Measurements from ENCODE around the gene PEAR1. TPM values are rescaled to one million over a fixed set of nuclear protein-coding genes. Genes with fewer than 3 reads are reported as not detected.

PEAR1 gene
- total RNA-seq, 6 donors from 2014 or later: 8.4 to 33.5 (median 13.7) TPM

DNA sequence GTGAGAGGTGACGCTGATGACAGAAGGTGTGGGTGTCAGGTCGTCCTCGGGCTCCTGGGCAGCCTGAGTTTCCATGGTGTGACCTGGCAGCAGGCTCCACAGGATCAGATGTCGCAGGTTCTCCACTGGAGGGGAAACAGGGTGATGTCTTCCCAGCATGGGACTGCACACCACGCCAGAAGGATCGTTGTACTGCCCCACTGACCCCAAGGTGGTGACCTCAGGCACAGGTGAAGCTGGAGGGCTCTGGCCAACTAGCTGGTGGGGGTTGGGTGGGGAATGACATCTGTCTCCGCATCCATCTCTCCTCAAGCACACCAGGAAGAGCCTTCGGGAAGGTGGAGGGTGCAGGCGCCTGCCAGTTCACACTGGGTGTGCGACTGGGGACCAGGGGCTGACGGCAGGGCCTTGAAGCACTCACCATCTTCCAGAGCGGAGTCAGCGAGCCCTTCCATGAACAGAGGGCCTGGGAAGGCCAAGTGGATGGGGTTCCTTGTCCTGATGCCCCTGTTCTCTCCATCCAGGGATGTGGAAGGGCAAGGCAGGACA lies 46.3 kb downstream of the PEAR1 start:
- Histone ChIP-seq H3K9me3 (no peaks in the 10 kb centered on the region), H3K4me1 (no peaks in the 10 kb centered on the region), H3K4me3 (no peak overlapping the region), H3K27ac (no peak overlapping the region), H3K36me3 (peaks cover 9 to 95% (median 83%) of the 10 kb centered on the region in 4 donors), H3K27me3 (no peaks in the 10 kb centered on the region)
- DNase-seq (peak in 1 of 2 donors; percentile 31), ATAC-seq (ENCODE audit: low FRiP score in 2 of 2) (no peak)
- 95 to 96% methylated on average over 11 to 13 of the region's 13 CpGs for WGBS, 2 donors
- no peak for TF ChIP-seq POLR2AphosphoS5 (IDR thresholded peaks at IDR 0.05)
- TF ChIP-seq EP300 (IDR thresholded peaks at IDR 0.05): no peak

- ATAC-seq (ENCODE audit: low FRiP score in 2 of 2) (no peak), DNase-seq (peak in 1 of 2 donors; percentile 44)
- WGBS, 2 donors: 91 to 94% methylated on average over 8 to 10 of the region's 10 CpGs
- no peak overlapping the region for H3K4me3 ChIP-seq
- no peaks in the 10 kb centered on the region for H3K27me3 ChIP-seq
- H3K4me1 ChIP-seq: no peaks in the 10 kb centered on the region
- TF ChIP-seq POLR2A (IDR thresholded peaks at IDR 0.05) (no peak), POLR2AphosphoS5 (IDR thresholded peaks at IDR 0.05) (no peak), EP300 (IDR thresholded peaks at IDR 0.05) (no peak)
- TF ChIP-seq, protein P1, sequence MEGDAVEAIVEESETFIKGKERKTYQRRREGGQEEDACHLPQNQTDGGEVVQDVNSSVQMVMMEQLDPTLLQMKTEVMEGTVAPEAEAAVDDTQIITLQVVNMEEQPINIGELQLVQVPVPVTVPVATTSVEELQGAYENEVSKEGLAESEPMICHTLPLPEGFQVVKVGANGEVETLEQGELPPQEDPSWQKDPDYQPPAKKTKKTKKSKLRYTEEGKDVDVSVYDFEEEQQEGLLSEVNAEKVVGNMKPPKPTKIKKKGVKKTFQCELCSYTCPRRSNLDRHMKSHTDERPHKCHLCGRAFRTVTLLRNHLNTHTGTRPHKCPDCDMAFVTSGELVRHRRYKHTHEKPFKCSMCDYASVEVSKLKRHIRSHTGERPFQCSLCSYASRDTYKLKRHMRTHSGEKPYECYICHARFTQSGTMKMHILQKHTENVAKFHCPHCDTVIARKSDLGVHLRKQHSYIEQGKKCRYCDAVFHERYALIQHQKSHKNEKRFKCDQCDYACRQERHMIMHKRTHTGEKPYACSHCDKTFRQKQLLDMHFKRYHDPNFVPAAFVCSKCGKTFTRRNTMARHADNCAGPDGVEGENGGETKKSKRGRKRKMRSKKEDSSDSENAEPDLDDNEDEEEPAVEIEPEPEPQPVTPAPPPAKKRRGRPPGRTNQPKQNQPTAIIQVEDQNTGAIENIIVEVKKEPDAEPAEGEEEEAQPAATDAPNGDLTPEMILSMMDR (IDR thresholded peaks at IDR 0.05): no peak
- no peak overlapping the region for H3K27ac ChIP-seq
- no peaks in the 10 kb centered on the region for H3K9me3 ChIP-seq
- peaks cover 20 to 98% (median 91%) of the 10 kb centered on the region in 4 donors for H3K36me3 ChIP-seq
These were observed 48.2 kb downstream of the PEAR1 start for GRCh38 chr1:156941675-156942074.

GRCh38 chr1:156942176-156942575 lies 48.7 kb downstream of the PEAR1 start:
- ATAC-seq (ENCODE audit: low FRiP score in 2 of 2): no peak
- H3K4me1 ChIP-seq: no peaks in the 10 kb centered on the region
- DNase-seq: no peak

DNA sequence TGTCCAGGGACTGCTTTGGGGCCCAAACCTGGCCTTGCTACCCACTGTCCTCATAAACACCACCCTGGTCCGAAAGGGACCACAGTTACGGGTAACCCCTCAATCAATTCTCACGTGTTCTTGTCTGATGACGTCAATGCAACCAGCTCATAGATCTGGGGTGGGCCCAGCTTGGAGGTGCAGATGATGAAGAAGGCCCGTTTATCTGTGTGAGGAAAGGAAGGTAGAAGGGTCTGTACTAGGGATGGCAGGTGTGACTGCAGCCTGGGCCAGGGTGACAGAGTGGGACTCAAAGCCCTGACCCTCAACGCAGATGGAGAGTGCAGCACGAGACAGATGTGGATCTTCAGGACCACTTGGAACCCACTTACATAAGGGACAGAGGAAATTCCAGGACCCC lies 49.1 kb downstream of the PEAR1 start:
- Histone ChIP-seq H3K4me3 (no peak overlapping the region), H3K27ac (no peak overlapping the region), H3K27me3 (no peaks in the 10 kb centered on the region), H3K36me3 (peaks cover 29 to 98% (median 91%) of the 10 kb centered on the region in 4 donors), H3K4me1 (no peaks in the 10 kb centered on the region), H3K9me3 (no peaks in the 10 kb centered on the region)
- TF ChIP-seq EP300 (IDR thresholded peaks at IDR 0.05): no peak
- no peak for TF ChIP-seq POLR2A (IDR thresholded peaks at IDR 0.05)
- TF ChIP-seq, protein P1 (IDR thresholded peaks at IDR 0.05): no peak
- TF ChIP-seq POLR2AphosphoS5 (IDR thresholded peaks at IDR 0.05): no peak
- WGBS, 2 donors: 92 to 94% methylated on average over 7 of the region's 7 CpGs
- DNase-seq (no peak), ATAC-seq (ENCODE audit: low FRiP score in 2 of 2) (no peak)

More at GRCh38 chr1:156942176-156942575, 48.7 kb downstream of the PEAR1 start:
- Histone ChIP-seq H3K27me3 (no peaks in the 10 kb centered on the region), H3K4me3 (no peak overlapping the region), H3K27ac (no peak overlapping the region), H3K9me3 (no peaks in the 10 kb centered on the region), H3K36me3 (peaks cover 25 to 98% (median 91%) of the 10 kb centered on the region in 4 donors)
- 80 to 91% methylated on average over 3 of the region's 3 CpGs for WGBS, 2 donors
- no peak for TF ChIP-seq EP300 (IDR thresholded peaks at IDR 0.05)
- no peak for TF ChIP-seq POLR2A (IDR thresholded peaks at IDR 0.05)
- TF ChIP-seq, protein P1 (IDR thresholded peaks at IDR 0.05): no peak
- TF ChIP-seq POLR2AphosphoS5 (IDR thresholded peaks at IDR 0.05): no peak

- DNase-seq (no peak), ATAC-seq (ENCODE audit: low FRiP score in 2 of 2) (no peak)
- 89% methylated on average over 1 of the region's 3 CpGs; no CpG with 5 or more reads in 1 of the 2 donors for WGBS, 2 donors
- no peaks in the 10 kb centered on the region for H3K4me1 ChIP-seq
- H3K27ac ChIP-seq: no peak overlapping the region
- H3K36me3 ChIP-seq: peaks cover 32 to 98% (median 91%) of the 10 kb centered on the region in 4 donors
- no peaks in the 10 kb centered on the region for H3K27me3 ChIP-seq
- no peak for TF ChIP-seq POLR2AphosphoS5 (IDR thresholded peaks at IDR 0.05)
- TF ChIP-seq, protein P1 (IDR thresholded peaks at IDR 0.05): no peak
- no peak for TF ChIP-seq POLR2A (IDR thresholded peaks at IDR 0.05)
- TF ChIP-seq EP300 (IDR thresholded peaks at IDR 0.05): no peak
- no peak overlapping the region for H3K4me3 ChIP-seq
- H3K9me3 ChIP-seq: no peaks in the 10 kb centered on the region
These were observed 50.2 kb downstream of the PEAR1 start for GRCh38 chr1:156943756-156944155.
